HG02763 (cell line): ENCODE results near the gene EIF4A3.

ENCODE experiments used
- ATAC-seq: cut with Tn5 transposase; IDR thresholded peaks from one replicate; pipeline ENCODE4 v1.9.1; 2021; ENCODE audit warnings: mild to moderate bottlenecking, moderate library complexity; ENCODE audit not compliant: unreplicated experiment

Gene EIF4A3

DNA sequence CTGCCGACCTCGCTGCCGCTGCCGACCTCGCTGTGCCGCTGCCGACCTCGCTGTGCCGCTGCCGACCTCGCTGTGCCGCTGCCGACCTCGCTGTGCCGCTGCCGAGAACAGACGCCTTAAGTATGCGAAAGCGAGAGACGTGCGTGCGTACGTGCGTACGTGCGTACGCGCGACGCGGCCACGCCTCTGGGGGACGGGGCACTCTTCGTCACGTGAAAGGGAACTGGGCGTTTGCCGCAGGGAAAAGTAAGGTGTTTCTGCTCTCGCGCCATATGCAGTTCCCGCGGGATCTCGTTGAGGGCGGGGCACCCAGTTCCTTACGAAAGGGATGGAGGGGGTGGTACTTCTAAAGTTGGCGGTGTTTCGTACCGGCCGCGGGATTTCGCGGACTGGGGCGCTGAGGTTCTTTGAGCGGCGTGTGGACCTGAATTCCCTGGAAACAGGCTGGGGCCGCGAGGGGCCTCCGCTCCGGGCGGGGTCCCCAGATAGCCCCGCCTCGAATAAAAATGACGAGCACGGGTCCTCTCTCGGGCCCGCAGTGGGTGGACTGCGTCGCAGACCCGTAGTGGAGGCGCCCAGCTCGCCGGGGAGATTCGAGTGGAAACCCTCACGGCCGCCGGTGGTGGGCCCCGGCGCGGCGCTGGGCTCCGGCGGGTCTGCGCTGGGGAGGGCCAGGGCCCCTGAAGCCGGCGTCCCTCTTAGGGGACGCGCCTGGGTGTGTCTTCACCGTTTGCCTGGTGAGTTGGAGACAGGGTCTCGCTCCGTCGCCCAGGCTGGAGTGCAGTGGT, at the start of gene EIF4A3:
EIF4A3 (minus strand) TSS at position 94 of the 788 bp plus-strand sequence. CDS start 167 bp downstream, outside the sequence.
- peak; percentile 86 for ATAC-seq

DNA sequence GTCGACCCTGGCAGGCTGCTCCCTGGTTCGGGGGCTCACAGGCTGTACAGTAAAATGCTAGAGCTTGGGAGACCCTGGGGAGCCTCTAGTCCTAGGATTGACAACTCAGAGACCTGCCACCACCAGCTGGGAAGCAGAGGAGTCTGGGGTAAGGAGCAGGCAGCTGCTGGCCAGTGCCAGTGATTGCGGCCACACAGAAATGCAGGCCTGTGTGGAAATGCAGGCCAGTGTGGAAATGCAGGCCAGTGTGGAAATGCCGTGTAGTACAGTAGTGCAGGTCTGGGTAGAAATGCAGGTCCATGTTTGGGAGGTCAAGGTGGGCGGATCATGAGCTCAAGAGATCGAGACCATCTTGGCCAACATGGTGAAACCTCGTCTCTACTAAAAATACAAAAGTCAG, 49.7 kb upstream of the EIF4A3 start:
- no peak for ATAC-seq

DNA sequence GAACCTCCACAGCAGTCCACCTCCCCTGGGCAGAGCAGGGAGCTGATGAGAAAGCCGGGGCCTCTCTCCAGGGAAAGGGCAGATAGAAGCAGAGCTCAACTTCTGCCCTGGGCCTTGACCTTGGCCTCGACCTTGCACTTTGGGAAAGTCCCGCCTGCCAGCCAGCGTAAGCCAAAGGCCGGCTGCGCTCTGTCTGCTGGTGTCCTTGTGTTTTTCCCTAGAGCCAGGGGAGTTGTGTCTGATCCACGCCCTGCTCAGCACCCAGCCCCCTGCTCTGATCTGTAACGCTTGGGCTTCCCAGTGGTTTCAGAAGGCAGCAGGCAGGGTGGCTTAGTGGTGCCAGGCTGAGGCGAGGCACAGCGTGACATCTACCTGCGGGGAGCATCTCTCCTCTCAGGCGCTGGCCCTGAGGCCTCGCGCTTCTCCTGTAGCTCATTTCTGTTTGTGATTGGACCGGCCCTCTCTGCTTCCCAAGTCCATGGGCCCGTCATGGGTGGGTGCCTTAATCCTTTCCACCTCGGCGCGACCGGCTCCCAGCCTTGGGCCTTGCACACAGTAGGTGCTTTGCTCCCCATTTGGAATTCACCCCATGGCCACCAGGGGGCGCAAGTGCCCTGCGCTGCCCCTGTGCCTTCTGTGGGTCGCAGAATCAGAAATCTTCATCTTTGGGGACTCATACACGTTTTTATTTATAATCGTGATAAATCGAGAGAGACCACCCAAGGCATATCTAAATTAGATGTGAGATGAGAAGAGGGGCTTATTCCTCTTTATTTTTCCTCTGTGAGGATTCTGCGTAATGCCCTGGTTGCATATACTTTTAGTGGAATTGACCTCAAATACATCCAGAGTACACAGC, 49.0 kb upstream of the EIF4A3 start:
- no peak for ATAC-seq

DNA sequence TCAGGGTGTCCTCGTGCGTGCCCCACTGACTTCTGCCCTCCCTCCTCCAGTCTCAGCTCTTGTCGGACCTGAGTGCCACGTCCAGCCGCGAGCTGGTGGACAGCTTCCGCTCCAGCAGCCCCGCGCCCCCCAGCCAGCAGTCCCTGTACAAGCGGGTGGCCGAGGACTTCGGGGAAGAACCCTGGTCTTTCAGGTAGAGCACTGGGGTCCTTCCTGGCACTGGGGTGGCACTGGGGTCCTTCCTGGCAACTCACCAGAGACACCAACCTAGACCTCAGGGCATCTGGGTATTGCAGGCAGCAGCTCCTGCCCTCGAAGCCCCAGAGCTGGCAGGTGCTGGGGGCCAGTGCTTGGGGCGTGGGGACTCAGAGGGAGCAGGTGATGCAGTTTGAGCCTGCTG, 48.2 kb upstream of the EIF4A3 start:
- ATAC-seq: no peak

DNA sequence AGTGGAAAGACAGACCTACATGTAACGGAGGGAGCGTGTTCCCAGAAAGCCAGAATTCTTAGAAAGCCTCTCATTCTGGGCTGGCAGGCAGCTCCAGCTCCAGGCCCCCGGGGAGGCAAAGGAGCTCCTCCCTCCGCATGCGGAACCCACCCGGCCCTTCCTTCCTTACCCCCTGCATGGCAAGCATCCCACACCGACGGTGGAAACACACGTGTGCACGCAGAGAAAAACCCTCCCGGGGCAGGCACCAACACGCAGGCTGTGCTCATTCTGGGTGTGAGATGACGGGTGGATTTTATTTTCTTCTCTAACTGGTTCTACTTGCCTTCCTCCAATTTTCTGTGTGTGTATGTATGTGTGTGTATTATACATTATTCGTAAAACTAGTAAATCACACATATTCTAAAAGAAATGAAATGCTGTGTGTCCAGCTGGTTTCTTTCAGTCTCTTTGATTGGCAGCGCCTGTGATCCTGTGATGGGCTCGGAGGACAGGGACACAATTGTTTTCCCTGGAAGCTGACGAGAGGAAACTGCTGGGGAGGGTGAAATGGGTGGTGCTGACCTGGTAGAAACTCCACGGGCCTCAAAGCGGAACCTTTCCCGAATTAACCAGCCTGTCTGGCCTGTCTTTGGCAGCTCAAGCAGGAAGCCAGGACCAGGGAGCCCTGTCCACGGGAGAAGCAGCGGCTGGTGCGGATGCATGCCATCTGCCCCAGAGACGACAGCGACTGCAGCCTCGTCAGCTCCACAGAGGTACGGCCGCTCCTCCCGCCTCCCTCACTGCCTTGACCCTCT, 45.1 kb upstream of the EIF4A3 start:
- ATAC-seq: no peak

DNA sequence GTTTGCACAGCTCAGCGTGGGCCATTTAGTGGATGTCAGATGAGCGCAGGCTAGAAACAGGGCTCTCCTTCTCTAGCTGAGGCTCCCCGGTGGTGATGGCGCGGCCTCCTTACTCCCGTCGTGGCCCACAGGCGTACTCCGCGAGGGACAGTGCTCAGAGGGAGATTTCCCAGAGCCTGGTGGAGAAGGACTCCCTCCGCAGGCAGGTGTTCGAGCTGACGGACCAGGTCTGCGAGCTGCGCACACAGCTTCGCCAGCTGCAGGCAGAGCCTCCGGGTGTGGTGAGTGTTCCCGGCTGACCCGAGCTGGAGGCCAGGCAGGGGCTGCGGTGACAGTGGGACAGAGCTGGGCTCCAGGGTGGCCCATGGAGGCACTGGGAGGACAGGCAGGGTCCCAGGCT, 44.3 kb upstream of the EIF4A3 start:
- no peak for ATAC-seq

DNA sequence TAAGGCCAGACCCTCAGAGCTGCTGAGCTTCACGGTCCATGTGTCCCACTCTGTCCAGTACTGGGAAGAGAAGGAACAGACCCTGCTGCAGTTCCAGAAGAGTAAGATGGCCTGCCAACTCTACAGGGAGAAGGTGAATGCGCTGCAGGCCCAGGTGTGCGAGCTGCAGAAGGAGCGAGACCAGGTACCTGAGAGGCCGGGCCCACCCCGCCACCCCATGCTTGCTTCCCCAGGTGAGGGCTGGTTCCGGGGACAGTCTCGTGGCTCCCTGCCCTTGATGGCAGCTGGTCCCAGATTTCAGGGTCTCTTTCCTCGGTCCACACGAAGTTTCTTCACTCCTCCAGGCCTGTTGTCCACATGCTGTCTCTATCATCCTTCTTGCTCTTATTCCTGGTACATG, 43.8 kb upstream of the EIF4A3 start:
- no peak for ATAC-seq

DNA sequence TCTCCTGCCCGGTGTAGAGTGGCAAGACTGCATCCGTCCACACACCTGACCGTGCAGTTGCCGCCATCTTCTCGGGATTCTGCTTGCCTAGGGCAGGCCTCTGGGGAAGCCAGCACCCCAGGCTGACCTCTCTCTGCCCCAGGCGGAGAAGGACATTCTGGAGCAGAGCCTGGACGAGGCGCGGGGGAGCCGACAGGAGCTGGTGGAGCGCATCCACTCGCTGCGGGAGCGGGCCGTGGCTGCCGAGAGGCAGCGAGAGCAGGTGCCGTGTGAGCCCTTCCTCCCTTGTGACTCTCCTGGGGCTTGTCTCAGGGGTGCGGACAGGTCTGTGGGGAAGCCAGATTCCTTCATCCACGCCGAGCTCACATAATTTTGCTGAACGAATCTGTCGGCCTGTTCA, 42.7 kb upstream of the EIF4A3 start:
- no peak for ATAC-seq

DNA sequence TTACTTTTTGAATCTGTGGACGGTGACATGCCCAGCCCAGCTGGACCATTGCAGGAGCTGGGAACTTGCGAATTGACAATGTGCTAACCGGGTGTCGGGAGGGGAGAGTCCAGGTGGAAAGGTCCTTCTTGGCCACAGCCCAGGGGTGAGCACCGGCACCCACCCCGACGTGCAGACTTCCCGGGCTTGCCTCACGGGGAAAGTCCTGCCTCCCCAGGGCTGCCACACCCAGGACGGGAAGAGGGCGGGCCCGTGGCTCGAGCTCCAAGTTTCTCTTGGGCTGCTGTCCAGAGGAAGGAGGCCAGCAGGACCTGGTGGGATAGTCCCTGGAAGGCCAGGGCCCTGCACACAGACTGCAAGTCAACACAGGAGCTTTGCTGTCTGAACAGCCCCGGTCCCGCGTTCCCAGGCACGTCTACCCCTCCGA, 40.6 kb upstream of the EIF4A3 start:
- ATAC-seq: no peak

DNA sequence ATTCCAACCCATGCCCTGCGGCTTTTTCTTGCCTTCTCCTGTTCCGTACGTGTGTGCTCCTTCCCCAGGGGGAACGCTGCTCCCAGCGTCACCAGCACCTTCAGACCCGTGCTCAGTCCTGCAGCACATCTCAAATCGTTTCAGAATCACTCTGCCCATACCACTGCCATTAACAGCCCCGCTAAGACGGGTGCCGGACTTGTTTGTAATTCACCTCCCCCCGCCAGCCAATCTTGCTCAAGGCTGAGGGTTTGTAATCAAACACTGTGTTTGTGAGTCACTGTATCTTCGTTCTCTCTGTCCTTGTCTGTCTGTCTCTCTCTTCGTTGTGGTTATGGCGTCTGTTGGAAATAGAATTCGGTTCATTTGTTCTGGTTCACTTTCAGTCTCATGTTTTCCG, 40.2 kb upstream of the EIF4A3 start:
- ATAC-seq: no peak

DNA sequence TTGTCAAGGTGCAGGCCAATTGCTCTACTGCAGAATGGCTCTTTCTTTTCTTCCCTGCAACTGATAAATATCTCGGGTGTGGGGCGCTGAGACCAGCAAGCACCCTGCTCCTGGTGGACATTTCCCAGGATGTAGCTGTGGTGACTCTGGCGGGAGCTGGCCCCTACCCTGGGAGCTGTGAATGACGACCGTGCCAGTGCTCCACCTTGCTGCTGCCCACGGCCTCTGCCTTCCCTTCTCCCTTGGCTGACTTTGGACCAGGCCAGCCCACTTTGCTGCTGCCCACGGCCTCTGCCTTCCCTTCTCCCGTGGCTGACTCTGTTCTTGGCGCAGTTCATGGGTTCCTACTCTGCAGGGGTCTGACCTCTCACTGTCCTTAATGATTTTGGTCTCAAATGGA, 39.0 kb upstream of the EIF4A3 start:
- no peak for ATAC-seq

DNA sequence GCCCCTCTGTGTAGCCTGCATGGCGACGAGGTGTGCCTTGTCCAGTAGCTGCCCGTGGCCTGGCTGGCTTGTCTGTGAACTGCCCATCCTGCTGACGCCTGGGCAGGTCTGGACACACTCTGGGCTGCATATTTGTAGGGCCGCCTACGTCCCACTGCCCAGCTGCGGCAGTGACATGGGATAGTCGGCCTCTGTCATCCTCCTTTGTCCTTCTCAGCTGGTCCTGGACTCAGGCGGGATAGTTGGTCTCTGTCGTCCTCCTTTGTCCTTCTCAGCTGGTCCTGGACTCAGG, 37.4 kb upstream of the EIF4A3 start:
- no peak for ATAC-seq

DNA sequence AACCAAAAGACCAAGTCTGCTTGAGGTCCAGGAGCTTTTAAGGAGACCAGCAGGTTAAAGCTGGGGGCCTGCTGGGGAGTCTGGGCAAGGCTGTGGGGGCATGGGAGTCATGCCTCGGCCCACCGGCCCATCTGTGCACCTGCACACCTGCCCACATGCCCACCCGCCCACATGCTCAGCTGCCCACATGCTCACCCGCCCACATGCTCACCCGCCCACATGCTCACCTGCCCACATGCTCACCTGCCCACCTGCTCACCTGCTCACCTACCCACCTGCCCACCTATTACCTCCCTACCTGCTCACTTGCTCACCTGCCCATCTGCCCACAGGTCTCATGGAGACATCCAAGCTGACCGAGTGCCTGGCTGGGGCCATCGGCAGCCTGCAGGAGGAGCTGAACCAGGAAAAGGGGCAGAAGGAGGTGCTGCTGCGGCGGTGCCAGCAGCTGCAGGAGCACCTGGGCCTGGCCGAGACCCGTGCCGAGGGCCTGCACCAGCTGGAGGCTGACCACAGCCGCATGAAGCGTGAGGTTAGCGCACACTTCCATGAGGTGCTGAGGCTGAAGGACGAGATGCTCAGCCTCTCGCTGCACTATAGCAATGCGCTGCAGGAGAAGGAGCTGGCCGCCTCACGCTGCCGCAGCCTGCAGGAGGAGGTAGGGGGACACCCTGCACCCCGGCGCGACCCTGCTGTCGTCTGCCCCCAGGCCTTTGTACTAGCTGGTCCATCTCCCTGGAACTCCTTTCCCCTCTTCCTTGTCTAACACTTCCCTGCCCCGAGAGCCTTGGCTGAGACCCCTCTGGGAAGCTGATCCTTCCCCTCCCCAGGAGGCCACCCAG, 36.9 kb upstream of the EIF4A3 start:
- ATAC-seq: no peak

DNA sequence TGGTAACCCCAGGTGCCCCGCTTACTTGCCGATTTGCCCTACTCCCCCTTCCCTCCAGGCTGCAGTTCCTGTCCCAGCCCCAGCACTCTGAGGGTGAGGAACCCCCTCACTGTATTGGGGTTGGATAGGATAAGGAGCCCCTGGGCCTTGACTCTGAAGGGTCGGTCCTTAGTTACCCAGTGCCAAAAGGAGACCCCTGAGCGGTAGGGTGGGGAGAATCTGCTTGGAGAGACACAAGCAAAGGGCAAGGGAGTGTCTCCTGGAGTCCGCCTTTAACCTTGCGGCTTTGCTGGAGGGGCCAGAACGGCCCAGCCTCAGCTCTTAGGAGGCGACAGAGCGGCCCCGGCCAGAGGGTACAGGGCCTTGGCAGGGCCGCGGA, 35.9 kb upstream of the EIF4A3 start:
- no peak for ATAC-seq

DNA sequence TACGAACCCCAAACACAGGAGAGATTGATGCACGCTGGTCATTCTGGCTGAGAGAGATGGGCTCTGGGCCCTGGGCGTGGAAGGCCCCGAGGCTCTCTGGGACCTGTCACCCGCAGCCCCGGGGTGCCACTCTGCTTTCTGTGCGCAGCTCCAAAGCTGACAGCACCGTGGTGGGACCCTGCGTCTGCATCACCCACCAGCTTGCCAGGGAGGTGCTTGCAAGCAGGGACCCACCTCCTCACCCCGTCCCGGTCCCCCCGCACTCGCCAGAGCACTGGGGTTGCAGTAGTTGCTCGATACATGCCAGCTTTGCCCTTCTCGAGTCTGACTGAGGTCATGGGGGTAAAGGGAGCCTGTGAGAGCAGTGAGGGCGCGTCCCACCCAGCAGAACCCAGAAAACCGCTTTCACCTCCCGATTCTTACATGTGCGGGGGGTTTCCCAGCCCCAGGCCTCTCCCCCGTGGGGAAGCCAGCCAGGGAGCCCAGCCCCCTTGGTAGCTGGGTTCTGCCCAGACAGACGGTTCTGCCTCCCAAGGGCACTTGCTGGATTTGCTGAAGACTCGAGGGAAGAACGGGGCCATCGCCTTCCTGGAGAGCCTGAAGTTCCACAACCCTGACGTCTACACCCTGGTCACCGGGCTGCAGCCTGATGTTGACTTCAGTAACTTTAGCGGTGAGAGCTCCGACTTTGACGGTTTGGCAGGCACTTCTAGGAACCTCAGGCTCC, 35.4 kb upstream of the EIF4A3 start:
- ATAC-seq: no peak

DNA sequence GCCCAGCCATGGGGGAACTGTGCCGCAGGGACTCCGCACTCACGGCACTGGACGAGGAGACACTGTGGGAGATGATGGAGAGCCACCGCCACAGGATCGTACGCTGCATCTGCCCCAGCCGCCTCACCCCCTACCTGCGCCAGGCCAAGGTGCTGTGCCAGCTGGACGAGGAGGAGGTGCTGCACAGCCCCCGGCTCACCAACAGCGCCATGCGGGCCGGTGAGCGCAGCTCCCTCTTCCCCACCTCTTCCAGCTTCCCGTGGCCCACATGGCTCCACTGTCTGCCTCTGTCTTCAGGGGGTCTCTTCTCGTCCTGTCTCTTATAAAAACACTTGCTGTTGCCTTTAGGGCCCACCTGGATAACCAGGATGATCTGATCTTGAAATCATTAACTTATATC, 34.5 kb upstream of the EIF4A3 start:
- no peak for ATAC-seq

DNA sequence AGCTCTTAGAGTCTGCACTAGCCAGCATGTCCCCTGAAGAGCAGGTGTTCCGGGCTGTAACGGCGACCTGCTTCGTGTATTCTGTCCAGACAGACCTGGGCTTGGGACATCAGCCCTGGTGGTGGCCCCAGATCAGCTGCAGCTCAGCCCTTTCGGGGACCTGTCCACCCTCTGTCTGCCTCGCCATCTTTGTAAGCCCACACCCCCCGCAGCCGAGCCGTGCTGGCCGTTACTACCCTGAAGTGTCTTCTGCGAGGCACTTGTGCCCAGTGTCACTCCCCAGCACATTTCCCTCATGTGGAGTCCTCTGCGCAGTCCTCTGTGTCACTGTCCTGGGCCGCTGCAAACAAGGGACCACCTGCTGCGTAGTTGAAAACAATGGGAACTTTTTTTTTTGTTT, 33.3 kb upstream of the EIF4A3 start:
- ATAC-seq: no peak

DNA sequence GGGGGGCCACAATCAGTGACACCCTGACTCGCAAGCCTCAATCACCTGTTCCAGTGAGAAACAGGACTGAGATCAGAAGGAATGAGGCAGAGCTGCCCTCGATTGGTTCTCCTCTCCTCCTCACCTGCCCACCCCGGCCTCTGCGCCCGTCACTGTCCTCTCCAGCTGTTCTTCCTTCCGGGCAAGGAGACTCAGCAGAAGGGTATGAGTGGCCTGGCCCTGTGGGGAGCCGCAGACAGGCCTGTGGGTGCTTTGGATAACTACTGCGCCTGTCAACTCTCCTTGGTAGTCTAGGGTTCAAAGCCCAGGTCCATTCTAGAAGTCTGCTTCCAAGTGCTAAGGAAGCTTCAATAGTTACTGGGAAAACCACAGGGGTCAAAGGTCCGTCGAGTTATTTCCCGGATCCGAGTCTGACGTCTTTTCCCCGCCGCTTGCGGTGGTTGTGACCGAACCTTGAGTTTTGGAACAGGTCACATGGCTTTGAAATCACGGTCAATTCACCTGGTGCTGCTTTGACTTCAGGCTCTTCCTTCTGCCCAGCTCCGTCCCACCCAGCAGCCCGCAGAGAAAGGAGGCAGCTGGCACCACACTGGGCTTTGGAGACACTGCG, 31.2 kb upstream of the EIF4A3 start:
- ATAC-seq: no peak

DNA sequence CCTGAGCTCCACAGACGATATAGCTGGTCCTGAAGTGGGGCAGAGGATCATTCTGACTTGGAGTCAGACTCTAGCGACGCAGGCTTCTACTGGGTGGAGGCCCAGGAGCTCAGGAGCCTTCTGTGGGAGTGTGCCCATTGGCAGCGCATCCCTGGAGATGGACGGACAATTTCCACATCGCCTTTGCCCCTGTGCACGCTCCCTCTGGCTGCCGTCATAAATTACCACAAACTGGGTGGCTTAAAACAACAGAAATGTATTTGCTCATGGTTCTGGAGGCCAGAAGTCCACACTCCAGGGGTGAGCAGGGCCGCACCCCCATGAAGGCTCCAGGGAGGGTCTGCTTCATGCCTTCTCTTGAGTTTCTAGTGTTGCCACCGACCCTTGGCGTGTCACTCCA, 29.8 kb upstream of the EIF4A3 start:
- no peak for ATAC-seq

DNA sequence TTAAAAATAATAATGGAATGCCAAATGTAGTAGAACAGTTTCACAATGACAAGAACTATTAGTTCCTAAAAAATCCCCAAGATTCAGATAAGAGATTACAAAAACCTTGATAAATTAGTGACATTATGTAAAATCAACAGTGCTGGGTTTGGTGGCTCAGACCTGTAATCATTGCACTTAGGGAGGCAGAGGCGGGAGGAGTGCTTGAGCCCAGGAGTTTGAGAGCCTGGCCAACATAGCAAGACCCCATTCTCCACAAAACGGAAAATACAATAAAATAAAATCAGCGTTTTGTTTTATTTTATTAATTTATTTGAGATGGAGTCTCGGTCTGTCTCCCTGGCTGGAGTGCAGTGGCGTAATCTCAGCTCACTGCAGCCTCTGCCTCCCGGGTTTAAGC, 27.0 kb upstream of the EIF4A3 start:
- no peak for ATAC-seq
